Mammary epithelial cell (primary cell): ENCODE results near the gene ANGPT4.

Experiments used
- EZH2 ChIP-seq: IDR thresholded peaks from 2 replicates; pipeline ENCODE4 v1.6.1; 2012; ENCODE audit warnings: low read length, inconsistent platforms, borderline replicate concordance
- TF ChIP-seq, protein P1 (sequence below), 2 donors: IDR thresholded peaks in 1 of 2; conservative IDR thresholded peaks in 1 of 2; 2 replicates each; pipeline ENCODE4 v1.5.1; 2011 to 2012; ENCODE audit warnings: inconsistent platforms in 2 of 2, low read length in 2 of 2, mild to moderate bottlenecking in 2 of 2, control low read depth in 1 of 2, low read depth in 1 of 2; ENCODE audit not compliant: insufficient read depth in 1 of 2; ENCODE audit errors: extremely low read depth in 1 of 2

DNA sequence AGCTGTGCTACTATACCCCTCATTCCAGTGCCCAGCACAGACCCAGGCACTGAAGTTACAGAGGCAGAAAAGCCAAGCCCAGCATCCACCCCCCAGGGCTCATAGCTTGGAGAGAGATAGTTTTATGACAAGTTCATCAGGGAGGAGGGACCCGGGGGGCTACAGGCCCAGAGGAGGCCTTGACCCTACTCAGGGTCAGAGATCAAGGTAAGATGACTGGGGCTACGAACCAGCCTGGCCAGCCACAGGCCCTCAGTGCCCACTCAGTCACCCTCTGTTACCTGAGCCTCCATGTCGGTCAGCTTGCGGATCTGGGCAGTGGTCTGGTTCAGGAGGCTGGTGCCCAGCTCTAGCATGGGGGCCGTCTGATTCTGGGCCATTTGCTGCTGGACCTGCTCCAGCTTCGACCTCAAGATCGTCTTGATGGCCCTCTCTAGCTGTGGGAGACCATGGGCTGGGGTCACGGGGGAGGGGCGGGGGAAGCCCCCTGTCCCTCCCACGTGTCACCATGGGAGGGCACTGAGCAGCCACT is 26.1 kb downstream of the ANGPT4 start:
- TF ChIP-seq, protein P1, sequence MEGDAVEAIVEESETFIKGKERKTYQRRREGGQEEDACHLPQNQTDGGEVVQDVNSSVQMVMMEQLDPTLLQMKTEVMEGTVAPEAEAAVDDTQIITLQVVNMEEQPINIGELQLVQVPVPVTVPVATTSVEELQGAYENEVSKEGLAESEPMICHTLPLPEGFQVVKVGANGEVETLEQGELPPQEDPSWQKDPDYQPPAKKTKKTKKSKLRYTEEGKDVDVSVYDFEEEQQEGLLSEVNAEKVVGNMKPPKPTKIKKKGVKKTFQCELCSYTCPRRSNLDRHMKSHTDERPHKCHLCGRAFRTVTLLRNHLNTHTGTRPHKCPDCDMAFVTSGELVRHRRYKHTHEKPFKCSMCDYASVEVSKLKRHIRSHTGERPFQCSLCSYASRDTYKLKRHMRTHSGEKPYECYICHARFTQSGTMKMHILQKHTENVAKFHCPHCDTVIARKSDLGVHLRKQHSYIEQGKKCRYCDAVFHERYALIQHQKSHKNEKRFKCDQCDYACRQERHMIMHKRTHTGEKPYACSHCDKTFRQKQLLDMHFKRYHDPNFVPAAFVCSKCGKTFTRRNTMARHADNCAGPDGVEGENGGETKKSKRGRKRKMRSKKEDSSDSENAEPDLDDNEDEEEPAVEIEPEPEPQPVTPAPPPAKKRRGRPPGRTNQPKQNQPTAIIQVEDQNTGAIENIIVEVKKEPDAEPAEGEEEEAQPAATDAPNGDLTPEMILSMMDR (conservative IDR thresholded peaks at IDR 0.05 in 1 of 2, IDR thresholded peaks at IDR 0.05 in 1 of 2; ENCODE audit: extremely low read depth in 1 of 2, insufficient read depth in 1 of 2, low read depth in 1 of 2, low read length in 2 of 2), result no peak
- TF ChIP-seq EZH2, result no peak
